K562 (cell line): ENCODE data around the gene MYH7. TPM values are rescaled to one million over a fixed set of nuclear protein-coding genes. Genes with fewer than 3 reads are reported as not detected.

Experiments used
- FOXJ3 ChIP-seq: sonication (generic); formaldehyde crosslinking; IDR thresholded peaks from 2 replicates; pipeline ENCODE4 v1.4.0; 2020; ENCODE audit warnings: mild to moderate bottlenecking, missing genetic modification reagents
- HNRNPL ChIP-seq: fragments of 200-400 bp; formaldehyde crosslinking; IDR thresholded peaks from 2 replicates; pipeline ENCODE4 v1.6.1; 2017; ENCODE audit warnings: low read depth, mild to moderate bottlenecking, low read length
- KLF6 ChIP-seq: fragments of 250-450 bp; sonication (Bioruptor Pico); IDR thresholded peaks from 2 replicates; pipeline ENCODE4 v1.4.0; 2020; ENCODE audit warnings: mild to moderate bottlenecking, moderate library complexity, borderline replicate concordance
- MCM7 ChIP-seq, 2 experiments: fragments of 450-650 bp; IDR thresholded peaks; 2 replicates each; pipeline ENCODE4 v1.6.1; 2016 to 2018
- PTRF ChIP-seq: fragments of 450-650 bp; IDR thresholded peaks from 2 replicates; pipeline ENCODE4 v1.6.1; 2016; ENCODE audit warnings: mild to moderate bottlenecking, missing genetic modification characterization, missing compliant biosample characterization
- XRCC5 ChIP-seq: fragments of 200-400 bp; formaldehyde crosslinking; IDR thresholded peaks from 2 replicates; pipeline ENCODE4 v1.6.1; 2017; ENCODE audit warnings: low read depth, mild to moderate bottlenecking, low read length
- ZNF174 ChIP-seq: fragments of 250-450 bp; sonication (Bioruptor Pico); IDR thresholded peaks from 2 replicates; pipeline ENCODE4 v1.4.0; 2020; ENCODE audit warnings: mild to moderate bottlenecking
- ZNF217 ChIP-seq: sonication (generic); formaldehyde crosslinking; IDR thresholded peaks from 2 replicates; pipeline ENCODE4 v1.8.0; 2022; ENCODE audit warnings: mild to moderate bottlenecking, missing genetic modification reagents
- ZNF589 ChIP-seq: fragments of 200-800 bp; sonication (Bioruptor generic); IDR thresholded peaks from 2 replicates; pipeline ENCODE4 v1.6.1; 2016; ENCODE audit warnings: low read depth, missing genetic modification characterization, missing compliant biosample characterization
- polyA plus RNA-seq, 8 experiments: library from polyadenylated mRNA; depleted of rRNA in 4 of 8; stranded (reverse) in 5 of 8; unstranded in 3 of 8; fragments of >200 nt; fragmentation: Nextera tagmentation in 2 of 8; fragmentation: Illumina TruSeq in 1 of 8; extraction: Ambion mirVana in 2 of 8; extraction: Trizol in 1 of 8; gene quantifications; 2 replicates each; pipeline versions ENCODE4 v1.2.1 to v1.2.3, GENCODE V29; 2011 to 2014; ENCODE audit warnings: inconsistent platforms in 1 of 8, missing spikeins in 1 of 8
- total RNA-seq, 7 experiments: library from RNA; depleted of rRNA in 6 of 7; stranded (reverse); fragments of >200 nt in 6 of 7; fragmentation: Illumina TruSeq in 2 of 7; extraction: Trizol in 2 of 7; gene quantifications; 2 replicates each; pipeline versions ENCODE4 v1.2.1 to v1.2.3, GENCODE V29; 2011 to 2021; ENCODE audit warnings: low replicate concordance in 1 of 7
- TF ChIP-seq, protein P1 (sequence below): fragments of 250-450 bp; sonication (Bioruptor Pico); IDR thresholded peaks from 2 replicates; pipeline ENCODE4 v1.8.0; 2021; ENCODE audit warnings: moderate library complexity, mild to moderate bottlenecking, inconsistent platforms
- TF ChIP-seq, protein P2 (sequence below), 2 experiments: fragments of 450-650 bp; formaldehyde crosslinking in 1 of 2; IDR thresholded peaks; 2 replicates each; pipeline versions ENCODE4 v1.4.0 to v1.6.1; 2014 to 2020; ENCODE audit warnings: mild to moderate bottlenecking in 2 of 2, borderline replicate concordance in 1 of 2, low read depth in 1 of 2
- TF ChIP-seq, protein P3 (sequence below), 3 experiments: fragments of 200-800 bp in 1 of 3; sonication (Bioruptor generic) in 1 of 3; sonication (generic) in 1 of 3; formaldehyde crosslinking in 1 of 3; IDR thresholded peaks; 2 replicates each; pipeline versions ENCODE4 v1.6.1 to v1.8.0; 2016 to 2022; ENCODE audit warnings: mild to moderate bottlenecking in 2 of 3, missing compliant biosample characterization in 2 of 3, missing genetic modification characterization in 2 of 3, missing genetic modification reagents in 1 of 3
- TF ChIP-seq, protein P4 (sequence below): sonication (generic); formaldehyde crosslinking; IDR thresholded peaks from 2 replicates; pipeline ENCODE4 v1.8.1; 2023; ENCODE audit warnings: mild to moderate bottlenecking, missing genetic modification reagents
- TF ChIP-seq, protein P5 (sequence below): sonication (generic); formaldehyde crosslinking; IDR thresholded peaks from 2 replicates; pipeline ENCODE4 v1.5.0; 2020; ENCODE audit warnings: missing genetic modification reagents

The MYH7 gene
- total and polyA plus RNA-seq, 9 of the 15 experiments (the other 6 are each of a cell fraction or from before 2014, with no cell fraction given), result not detected

DNA sequence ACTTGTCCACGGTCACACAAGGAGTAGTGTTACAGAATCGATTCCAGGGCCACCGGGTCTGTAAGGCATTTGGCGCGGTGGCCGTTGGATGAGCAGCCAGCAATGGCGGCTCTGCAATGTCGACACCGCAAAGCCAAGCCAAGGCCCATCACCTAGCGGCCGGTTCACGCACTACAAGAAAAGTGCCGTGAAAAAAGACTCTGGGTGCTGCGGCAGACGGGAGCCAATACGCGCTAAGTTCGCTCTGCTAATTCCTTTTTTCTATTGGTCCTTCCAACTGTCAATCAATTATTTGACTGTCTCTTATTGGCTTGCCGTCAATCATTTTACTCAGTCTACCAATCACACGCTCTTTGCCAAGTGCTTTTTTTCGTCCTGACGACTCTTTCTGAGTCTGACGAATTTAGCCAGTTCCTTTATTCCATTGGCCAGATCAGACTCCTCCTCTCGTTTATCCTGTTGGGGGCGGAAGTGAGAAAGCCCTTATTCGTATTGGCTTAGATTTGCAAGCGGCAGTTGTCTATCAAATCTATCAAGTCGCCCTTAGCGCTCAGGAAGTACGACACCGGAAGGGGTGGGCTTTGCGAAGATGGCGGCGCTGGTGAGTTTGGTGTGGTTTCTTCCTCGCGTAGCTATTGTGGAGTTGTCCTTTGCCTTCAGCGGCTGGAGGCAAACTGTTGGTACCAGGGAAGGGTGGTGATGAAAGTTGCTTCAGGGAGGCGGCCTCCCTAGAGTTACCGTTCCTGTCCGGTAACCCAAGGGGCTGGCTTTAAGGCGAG lies 33.9 kb upstream of the MYH7 start, which contains the start of gene NGDN (continued):
- TF ChIP-seq KLF6 (CRISPR knock-in tag), result no peak
- no peak for TF ChIP-seq ZNF174 (CRISPR knock-in tag)
- TF ChIP-seq, protein P1, sequence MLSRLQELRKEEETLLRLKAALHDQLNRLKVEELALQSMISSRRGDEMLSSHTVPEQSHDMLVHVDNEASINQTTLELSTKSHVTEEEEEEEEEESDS (CRISPR knock-in tag), result no peak
- TF ChIP-seq FOXJ3 (CRISPR knock-in tag), result no peak
- TF ChIP-seq ZNF589, result no peak
- TF ChIP-seq HNRNPL, result no peak
- TF ChIP-seq PTRF (tag), result no peak
- TF ChIP-seq MCM7 (IDR thresholded peaks at IDR 0.05), result no peak
- no peak for TF ChIP-seq XRCC5
- TF ChIP-seq, protein P2, sequence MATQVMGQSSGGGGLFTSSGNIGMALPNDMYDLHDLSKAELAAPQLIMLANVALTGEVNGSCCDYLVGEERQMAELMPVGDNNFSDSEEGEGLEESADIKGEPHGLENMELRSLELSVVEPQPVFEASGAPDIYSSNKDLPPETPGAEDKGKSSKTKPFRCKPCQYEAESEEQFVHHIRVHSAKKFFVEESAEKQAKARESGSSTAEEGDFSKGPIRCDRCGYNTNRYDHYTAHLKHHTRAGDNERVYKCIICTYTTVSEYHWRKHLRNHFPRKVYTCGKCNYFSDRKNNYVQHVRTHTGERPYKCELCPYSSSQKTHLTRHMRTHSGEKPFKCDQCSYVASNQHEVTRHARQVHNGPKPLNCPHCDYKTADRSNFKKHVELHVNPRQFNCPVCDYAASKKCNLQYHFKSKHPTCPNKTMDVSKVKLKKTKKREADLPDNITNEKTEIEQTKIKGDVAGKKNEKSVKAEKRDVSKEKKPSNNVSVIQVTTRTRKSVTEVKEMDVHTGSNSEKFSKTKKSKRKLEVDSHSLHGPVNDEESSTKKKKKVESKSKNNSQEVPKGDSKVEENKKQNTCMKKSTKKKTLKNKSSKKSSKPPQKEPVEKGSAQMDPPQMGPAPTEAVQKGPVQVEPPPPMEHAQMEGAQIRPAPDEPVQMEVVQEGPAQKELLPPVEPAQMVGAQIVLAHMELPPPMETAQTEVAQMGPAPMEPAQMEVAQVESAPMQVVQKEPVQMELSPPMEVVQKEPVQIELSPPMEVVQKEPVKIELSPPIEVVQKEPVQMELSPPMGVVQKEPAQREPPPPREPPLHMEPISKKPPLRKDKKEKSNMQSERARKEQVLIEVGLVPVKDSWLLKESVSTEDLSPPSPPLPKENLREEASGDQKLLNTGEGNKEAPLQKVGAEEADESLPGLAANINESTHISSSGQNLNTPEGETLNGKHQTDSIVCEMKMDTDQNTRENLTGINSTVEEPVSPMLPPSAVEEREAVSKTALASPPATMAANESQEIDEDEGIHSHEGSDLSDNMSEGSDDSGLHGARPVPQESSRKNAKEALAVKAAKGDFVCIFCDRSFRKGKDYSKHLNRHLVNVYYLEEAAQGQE (IDR thresholded peaks at IDR 0.05; ENCODE audit: borderline replicate concordance), result peak; percentile 19; the same call in 1 of the 2 replicates
- TF ChIP-seq, protein P2 (CRISPR knock-in tag; IDR thresholded peaks at IDR 0.05; ENCODE audit: low read depth), result no peak
- TF ChIP-seq, protein P3, sequence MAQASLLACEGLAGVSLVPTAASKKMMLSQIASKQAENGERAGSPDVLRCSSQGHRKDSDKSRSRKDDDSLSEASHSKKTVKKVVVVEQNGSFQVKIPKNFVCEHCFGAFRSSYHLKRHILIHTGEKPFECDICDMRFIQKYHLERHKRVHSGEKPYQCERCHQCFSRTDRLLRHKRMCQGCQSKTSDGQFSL (CRISPR knock-in tag; IDR thresholded peaks at IDR 0.05), result no peak
- TF ChIP-seq, protein P3 (tag; IDR thresholded peaks at IDR 0.05), result no peak
- TF ChIP-seq, protein P4, sequence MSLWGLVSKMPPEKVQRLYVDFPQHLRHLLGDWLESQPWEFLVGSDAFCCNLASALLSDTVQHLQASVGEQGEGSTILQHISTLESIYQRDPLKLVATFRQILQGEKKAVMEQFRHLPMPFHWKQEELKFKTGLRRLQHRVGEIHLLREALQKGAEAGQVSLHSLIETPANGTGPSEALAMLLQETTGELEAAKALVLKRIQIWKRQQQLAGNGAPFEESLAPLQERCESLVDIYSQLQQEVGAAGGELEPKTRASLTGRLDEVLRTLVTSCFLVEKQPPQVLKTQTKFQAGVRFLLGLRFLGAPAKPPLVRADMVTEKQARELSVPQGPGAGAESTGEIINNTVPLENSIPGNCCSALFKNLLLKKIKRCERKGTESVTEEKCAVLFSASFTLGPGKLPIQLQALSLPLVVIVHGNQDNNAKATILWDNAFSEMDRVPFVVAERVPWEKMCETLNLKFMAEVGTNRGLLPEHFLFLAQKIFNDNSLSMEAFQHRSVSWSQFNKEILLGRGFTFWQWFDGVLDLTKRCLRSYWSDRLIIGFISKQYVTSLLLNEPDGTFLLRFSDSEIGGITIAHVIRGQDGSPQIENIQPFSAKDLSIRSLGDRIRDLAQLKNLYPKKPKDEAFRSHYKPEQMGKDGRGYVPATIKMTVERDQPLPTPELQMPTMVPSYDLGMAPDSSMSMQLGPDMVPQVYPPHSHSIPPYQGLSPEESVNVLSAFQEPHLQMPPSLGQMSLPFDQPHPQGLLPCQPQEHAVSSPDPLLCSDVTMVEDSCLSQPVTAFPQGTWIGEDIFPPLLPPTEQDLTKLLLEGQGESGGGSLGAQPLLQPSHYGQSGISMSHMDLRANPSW, result no peak
- no peak for TF ChIP-seq ZNF217 (CRISPR knock-in tag)
- TF ChIP-seq, protein P5, sequence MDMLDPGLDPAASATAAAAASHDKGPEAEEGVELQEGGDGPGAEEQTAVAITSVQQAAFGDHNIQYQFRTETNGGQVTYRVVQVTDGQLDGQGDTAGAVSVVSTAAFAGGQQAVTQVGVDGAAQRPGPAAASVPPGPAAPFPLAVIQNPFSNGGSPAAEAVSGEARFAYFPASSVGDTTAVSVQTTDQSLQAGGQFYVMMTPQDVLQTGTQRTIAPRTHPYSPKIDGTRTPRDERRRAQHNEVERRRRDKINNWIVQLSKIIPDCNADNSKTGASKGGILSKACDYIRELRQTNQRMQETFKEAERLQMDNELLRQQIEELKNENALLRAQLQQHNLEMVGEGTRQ, result no peak
